ENCODE measurements around the gene PET100. TPM values are rescaled to one million over a fixed set of nuclear protein-coding genes. Genes with fewer than 3 reads are reported as not detected.
A peak's percentile ranks its signal among the peaks of the same experiment; 100 is the strongest.
"Not testable (repeated sequence)": the region's sequence is repeated elsewhere in the genome, so short reads cannot be mapped to it uniquely, and the experiment has no call there.

Gene PET100
- total RNA-seq, 2 donors from 2014 or later: 150 to 152 TPM

- intact Hi-C loops (cut with DNase I); DNase-seq; ATAC-seq: not testable (repeated sequence)
Observed at GRCh38 chr19:7643629-7644549, 14.3 kb downstream of the PET100 start.

GRCh38 chr19:7644550-7644877 is 14.9 kb downstream of the PET100 start:
- intact Hi-C loops (cut with DNase I): no loop called here
- no peak for ATAC-seq
- no peak for DNase-seq

- ATAC-seq (peak in 1 of 2 donors; percentile 34), DNase-seq (no peak)
- intact Hi-C loops (cut with DNase I): no loop called here
Observed at GRCh38 chr19:7645163-7645562, 15.6 kb downstream of the PET100 start.

- intact Hi-C loops (cut with DNase I): no loop called here
- ATAC-seq: no peak
- DNase-seq: no peak
Observed at GRCh38 chr19:7645656-7646425, 16.2 kb downstream of the PET100 start.

GRCh38 chr19:7646426-7646700 is 16.8 kb downstream of the PET100 start:
- DNase-seq: no peak
- ATAC-seq: no peak
- intact Hi-C loops (cut with DNase I): no loop called here

GRCh38 chr19:7647156-7647555 is 17.6 kb downstream of the PET100 start:
- intact Hi-C loops (cut with DNase I): no loop called here

GRCh38 chr19:7648265-7649014 is 18.8 kb downstream of the PET100 start:
- DNase-seq (no peak), ATAC-seq (no peak)
- intact Hi-C loops (cut with DNase I): no loop called here

More at GRCh38 chr19:7647156-7647555, 17.6 kb downstream of the PET100 start:
- ATAC-seq (no peak), DNase-seq (no peak)

GRCh38 chr19:7650148-7650547 is 20.6 kb downstream of the PET100 start:
- no peak for ATAC-seq
- intact Hi-C loops (cut with DNase I): loop anchor here (10.0 kb wide), 1 partner anchor 145 kb away; no protein-coding TSS in a partner anchor
- no peak for DNase-seq

- intact Hi-C loops (cut with DNase I): loop anchor here (10.0 kb wide), 1 partner anchor 143 kb away; no protein-coding TSS in a partner anchor
- peak; percentile 83 to 87 for ATAC-seq
- DNase-seq: peak; percentile 80
Observed at GRCh38 chr19:7652061-7652641, 22.6 kb downstream of the PET100 start.

- intact Hi-C loops (cut with DNase I): loop anchor here (10.0 kb wide), 1 partner anchor 140 kb away; no protein-coding TSS in a partner anchor
- DNase-seq (no peak), ATAC-seq (no peak)
Observed at GRCh38 chr19:7654401-7654800, 24.8 kb downstream of the PET100 start.

- DNase-seq (no peak), ATAC-seq (no peak)
- intact Hi-C loops (cut with DNase I): loop anchor here (10.0 kb wide), 1 partner anchor 139 kb away; no protein-coding TSS in a partner anchor
Observed at GRCh38 chr19:7655581-7655980, 26.0 kb downstream of the PET100 start.

GRCh38 chr19:7657131-7657751 is 27.6 kb downstream of the PET100 start:
- DNase-seq: no peak
- intact Hi-C loops (cut with DNase I): loop anchor here (10.0 kb wide), 1 partner anchor 138 kb away; no protein-coding TSS in a partner anchor

GRCh38 chr19:7658219-7658686 is 28.7 kb downstream of the PET100 start:
- intact Hi-C loops (cut with DNase I): loop anchor here (10.0 kb wide), 1 partner anchor 137 kb away; no protein-coding TSS in a partner anchor
- DNase-seq (no peak), ATAC-seq (no peak)

More at GRCh38 chr19:7657131-7657751, 27.6 kb downstream of the PET100 start:
- peak in 1 of 2 donors; percentile 59 for ATAC-seq

- no peak for DNase-seq
- intact Hi-C loops (cut with DNase I): no loop called here
- ATAC-seq: no peak
Observed at GRCh38 chr19:7661744-7662538, 32.3 kb downstream of the PET100 start.

- ATAC-seq: no peak
- no peak for DNase-seq
- intact Hi-C loops (cut with DNase I): no loop called here
Observed at GRCh38 chr19:7662657-7663056, 33.1 kb downstream of the PET100 start.

- DNase-seq (no peak), ATAC-seq (no peak)
- intact Hi-C loops (cut with DNase I): no loop called here
Observed at GRCh38 chr19:7663706-7664105, 34.1 kb downstream of the PET100 start.

- ATAC-seq (no peak), DNase-seq (no peak)
- intact Hi-C loops (cut with DNase I): no loop called here
Observed at GRCh38 chr19:7665076-7665475, 35.5 kb downstream of the PET100 start.

- DNase-seq: no peak
- intact Hi-C loops (cut with DNase I): no loop called here
- no peak for ATAC-seq
Observed at GRCh38 chr19:7668842-7669241, 39.2 kb downstream of the PET100 start, which contains the start of gene RETN. RETN (plus strand) TSS chr19:7669049; CDS start chr19:7669327, 278 bp downstream.

Data from left cardiac atrium (tissue), 4 donors.